Measurements from ENCODE around the gene TMEM237.

Gene TMEM237

DNA sequence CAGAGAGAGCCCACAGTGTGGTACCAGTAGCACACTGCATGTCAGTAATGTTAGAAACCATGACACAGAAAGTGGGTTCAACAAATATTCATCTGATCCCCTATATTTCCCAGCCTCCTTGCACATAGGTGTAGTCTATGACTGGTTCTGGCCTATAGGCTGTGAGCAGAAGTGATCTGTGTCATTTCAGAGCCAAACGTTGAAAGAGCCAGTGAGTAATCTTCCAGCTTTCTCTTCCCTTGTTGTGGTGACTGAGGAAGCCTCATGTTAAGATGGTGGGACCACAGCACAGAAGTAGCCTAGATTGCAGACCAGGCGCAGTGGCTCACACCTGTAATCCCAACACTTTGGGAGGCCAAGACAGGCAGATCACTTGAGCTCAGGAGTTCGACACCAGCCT lies 4.1 kb downstream of the TMEM237 start:
- DNase-seq: no peak

DNA sequence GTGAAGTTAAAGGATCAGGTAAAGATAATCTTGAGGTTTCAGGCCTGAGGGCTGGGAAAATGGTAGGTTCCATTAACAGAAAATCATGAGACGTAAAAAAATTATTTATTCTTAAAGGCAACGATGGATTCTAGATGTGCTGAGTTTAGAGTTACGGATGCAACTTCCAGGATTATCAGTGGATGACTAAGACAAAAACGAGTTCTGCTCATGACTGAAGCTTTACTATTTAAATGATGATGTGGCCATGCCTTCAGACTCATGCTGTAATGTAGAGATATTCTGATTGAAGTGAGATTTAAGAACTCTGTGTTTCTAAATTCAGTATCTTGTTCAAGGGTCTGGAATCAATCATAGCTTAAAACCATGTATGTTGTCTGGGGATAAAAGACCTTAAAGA lies 5.0 kb downstream of the TMEM237 start:
- DNase-seq: peak; percentile 28

DNA sequence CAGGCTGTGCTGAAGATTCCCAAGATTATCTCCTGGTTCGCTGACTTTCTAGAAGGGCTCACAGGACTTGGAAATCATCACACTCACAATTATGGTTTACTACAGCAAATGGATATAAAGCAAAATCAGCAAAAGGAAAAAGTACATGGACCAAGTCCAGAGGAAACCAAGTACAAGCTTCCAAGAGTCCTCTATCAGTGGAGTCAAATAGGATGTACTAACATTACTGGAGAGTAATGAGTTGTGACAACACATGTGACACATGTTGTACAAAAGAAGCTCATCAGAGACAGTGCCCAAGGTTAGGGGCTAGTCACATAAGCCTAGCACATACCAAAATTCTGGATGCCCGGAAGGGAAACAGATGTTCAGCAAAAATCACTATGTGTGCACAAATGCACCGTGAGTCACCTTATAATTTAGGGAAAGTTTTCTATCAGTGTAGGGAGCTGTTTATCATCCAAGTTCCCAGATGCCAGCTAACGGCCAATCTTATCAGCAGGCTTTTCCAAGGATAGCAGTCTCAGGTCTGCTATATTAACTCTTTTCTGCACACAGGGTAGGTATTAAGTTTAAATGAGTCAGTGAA lies 9.5 kb downstream of the TMEM237 start:
- no peak for DNase-seq

DNA sequence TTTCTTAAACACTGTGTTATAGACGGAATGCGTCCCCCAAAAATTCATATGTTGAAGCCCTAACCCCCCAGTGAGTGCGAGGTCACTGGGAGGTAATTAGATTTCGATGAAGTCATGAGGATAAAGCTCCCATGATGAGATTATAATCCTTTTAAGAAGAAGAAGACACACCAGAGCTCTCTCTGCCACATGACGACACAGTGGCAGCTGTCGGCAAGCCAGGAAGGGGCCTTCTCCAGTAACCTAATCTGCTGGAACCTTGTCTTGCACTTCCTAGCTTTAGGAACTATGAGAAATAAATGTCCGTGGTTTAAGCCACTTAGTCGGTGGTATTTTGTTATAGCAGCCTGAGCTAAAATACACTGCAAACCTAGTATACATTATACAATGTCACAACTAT lies 12.3 kb downstream of the TMEM237 start:
- no peak for DNase-seq

DNA sequence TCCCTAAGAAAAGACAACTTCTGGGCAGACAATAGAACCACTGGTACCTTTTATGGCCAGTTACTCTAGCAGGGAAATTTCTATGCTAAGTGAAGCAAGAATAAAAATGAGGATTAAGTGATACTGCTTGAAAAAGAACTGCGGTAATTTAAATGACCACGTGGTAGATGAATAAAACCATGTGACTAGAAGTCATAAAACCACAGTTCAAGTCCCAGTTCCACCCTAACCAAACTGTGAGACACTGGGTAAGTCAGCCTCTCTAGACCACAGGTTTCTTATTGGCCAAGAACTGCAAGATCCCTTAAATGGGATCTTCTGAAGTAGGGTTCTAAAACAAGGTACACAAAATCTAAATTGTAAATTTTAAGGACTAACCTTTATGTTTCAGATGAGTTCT lies 12.7 kb downstream of the TMEM237 start:
- DNase-seq: no peak

DNA sequence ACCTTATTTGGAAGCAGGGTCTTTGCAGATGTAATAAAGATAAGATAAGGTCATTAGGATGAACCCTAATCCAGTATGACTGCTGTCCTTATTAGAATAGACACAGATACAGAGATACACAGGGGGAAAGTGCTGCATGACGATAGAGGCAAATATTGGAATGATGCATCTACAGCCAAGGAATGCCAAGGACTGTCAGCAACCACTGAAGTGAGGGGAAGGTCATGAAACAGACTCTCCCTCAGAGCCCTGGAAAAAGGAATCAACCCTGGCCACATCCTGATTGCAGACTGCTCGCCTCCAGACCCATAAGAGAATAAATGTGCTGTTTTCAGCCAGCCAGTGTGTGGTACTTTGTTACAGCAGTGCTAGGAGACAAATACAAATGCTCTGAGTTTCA lies 14.8 kb downstream of the TMEM237 start:
- no peak for DNase-seq

DNA sequence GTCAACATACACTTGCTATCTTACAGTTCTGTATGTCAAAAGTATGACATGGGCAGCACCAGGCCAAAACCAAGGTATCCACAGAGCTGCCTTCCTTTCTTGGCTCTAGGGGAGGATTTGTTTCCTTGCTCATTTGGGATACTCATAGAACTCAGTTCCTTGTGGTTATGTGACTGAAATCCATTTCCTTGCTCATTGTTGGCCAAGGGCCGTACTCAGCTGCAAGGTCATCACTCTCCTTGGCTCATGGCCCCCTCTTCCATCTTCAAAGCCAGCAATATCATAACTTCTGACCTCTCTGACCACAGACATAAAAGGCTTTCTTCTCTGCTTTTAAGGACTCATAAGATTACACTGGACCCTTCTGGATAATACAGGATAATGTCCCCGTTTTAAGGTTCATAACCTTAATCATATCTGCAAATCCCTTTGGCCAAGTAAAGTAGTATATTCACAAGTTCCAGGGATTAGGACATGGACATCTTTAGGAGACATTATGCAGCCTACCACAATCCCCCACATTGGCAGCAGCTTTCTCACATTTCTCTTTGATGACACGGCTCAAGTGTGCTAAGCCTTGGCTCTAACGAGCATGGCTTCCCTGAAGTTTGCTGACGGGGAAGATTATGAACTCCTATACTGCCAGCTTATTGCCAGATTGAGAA lies 20.9 kb downstream of the TMEM237 start:
- peak; percentile 15 for DNase-seq

DNA sequence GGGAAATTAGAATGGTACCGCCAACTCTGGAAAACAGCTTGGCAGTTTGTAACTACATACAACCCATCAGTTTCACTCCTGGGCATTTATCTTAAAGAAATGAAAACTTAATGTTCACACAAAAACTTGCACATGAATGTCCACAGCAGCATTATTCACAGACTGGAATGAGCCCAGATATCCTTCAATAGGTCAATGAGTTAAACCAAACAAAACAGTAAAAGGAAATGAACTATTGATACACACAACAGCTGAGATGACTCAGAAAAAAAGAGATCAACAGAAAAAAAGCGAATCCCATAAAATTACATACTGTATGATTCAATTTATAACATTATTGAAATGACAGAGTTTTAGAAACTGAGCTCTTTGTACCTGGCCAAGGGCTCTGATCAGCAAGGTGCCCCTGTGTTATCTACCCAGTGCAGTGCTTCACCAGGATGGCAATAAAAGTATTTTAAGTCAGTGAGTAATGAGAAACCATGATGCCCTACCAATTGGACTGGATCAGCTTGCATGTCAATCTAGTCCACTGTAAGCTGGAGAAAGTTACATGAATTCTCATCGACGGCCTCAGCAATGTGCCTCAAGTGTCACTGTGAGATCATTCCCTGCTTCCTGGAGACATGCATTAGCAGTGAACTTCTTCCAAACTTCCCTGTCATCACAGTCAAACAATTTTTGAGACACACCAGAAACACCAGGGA lies 21.9 kb downstream of the TMEM237 start:
- peak; percentile 68 for DNase-seq

DNA sequence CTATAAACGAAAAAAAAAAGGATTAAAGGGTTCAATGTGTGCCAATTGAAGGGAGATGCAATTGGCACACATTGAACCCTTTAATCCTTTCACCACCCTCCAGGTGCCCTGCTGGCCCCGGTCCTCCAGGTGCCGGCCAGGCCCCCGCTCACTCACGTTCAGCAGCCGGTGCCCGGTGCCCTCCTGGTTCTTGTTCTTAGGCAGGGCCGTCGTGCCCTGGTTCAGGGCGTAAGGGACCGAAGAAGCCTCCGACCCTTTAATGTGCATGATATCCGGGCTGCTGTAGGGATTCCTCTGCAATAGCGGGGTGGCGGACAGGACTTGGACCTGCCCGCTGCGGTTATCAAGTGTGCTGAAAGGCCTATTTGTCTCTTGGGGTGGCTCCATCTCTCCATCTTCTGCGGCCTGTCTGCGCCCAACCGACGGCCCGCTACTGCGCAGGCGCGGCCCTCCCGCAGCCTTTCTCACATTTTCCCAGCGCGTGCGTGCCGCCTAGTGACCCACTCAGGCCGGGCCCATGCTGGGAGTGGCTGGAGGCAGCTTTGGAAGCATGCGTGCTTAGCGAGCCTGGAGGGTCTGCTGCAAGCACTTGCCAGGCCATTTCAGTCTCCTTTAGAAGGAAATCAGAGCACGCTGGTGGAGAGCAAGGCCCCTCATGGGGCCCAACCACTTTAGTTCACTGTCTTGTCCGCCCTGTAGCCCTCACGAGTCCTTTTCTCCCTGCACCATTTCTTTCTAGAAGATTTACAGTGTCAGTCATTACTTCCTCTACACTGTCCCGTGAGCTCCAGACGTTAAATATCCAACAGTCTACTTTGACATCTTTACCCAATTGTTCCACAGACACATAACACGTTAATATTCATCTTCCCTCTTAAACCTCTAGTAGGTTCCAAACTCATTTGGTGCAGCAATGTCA lies 24.3 kb downstream of the TMEM237 start:
- no peak for DNase-seq

DNA sequence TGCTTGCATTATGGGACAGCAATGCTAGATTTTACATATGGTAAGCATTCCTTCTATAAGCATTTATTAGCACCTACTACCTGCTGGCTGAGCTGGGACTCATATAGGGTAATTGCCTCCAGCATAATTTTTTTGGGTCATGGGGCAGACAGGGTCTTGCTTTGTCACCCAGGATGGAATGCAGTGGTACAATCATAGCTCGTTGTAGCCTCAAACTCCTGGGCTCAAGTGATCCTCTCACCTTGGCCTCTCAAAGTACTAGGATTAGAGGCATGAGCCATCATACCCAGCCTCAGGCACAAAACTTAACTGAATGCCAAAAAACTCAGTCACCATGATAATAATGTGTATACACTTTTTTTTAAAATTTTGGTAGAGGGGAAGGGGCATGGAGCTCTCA lies 35.3 kb downstream of the TMEM237 start:
- DNase-seq: no peak

DNA sequence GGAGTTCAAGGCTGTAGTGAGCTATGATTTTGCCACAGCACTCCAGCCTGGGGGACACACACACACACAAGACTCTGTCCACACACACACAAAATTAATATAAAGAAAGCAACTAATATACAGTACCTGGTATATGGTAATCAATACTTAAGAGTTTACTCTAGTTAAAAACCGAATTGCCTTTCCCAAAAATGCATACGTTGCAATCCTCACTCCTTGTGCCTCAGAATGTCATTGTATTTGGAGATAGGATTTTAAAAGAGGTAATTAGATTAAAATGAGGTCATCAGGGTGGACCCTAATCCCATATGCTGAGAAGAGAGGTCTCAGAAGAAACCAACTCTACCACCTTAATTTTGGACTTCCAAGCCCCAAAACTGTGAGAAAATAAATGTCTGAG lies 35.7 kb downstream of the TMEM237 start:
- no peak for DNase-seq

DNA sequence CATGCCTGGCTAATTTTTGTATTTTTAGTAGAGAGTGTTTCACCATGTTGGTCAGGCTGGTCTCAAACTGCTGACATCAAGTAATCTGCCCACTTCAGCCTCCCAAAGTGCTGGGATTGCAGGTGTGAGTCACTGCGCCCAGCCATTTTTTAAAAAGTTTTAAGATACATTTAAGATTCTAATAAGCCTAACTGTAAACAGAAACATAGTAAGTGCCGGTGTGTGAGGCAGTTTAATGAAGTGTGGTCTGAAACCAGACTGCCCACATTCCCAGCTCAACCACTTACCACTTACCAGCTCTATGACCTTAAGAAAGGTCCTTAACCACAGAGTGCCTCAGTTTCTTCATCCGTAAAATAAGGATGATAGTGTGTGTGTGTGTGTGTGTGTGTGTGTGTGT lies 42.4 kb downstream of the TMEM237 start:
- no peak for DNase-seq

DNA sequence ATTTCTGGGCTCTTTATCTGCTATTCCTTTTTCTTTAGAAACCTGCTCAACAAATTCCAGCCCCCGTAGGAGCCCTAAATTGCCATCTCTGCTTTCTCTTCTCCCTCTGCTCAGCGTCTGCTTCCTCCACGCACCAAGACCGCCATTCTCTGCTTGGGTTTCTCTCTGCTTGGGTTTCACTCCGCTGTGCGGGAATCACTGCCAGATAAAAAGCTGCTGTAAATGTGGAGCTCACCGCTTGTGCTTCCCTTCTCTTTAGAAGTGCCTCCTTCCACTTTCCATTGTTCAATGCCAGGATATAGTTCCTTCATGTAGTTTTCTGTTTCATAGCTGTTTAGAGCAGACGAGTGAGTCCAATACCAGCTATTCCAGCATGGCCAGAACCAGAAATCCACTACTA lies 45.9 kb downstream of the TMEM237 start:
- DNase-seq: no peak

DNA sequence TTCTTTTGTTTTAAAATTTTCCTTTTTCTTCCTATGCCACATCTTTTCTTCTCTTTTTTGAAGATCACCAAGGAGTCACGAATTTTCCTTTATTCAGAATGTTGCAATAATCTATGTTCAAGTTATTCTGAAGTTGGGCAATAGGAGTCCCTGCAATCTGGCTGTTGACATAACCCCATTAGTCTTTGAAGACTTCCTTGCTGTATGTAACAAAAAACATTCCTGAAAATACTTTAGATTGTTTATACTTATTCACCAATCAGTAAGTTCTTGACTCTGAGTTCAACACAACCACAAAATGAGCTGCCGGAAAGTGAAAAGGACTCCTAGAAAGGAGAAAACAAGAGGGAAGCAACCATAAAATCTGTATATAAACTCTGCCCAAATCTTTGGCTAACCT lies 62.8 kb downstream of the TMEM237 start:
- DNase-seq: peak; percentile 92

DNA sequence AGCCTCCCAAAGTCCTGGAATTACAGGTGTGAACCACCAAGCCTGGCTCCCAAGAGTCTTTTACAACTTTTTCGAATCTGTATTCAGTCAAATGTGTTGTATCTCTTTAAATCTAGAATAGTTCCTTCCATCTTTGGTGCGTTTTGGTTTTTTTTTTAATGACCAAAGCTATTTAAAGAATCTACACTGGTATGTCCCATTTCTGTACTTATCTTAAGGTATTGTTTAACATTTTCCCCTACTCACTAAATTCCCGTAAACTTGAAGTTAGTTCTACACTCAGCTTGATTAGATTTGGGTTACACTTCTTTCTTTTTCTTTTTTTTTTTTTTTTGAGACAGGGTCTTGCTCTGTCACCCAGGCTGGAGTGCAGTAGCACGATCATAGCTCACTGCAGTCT lies 63.8 kb downstream of the TMEM237 start:
- DNase-seq: peak; percentile 9

DNA sequence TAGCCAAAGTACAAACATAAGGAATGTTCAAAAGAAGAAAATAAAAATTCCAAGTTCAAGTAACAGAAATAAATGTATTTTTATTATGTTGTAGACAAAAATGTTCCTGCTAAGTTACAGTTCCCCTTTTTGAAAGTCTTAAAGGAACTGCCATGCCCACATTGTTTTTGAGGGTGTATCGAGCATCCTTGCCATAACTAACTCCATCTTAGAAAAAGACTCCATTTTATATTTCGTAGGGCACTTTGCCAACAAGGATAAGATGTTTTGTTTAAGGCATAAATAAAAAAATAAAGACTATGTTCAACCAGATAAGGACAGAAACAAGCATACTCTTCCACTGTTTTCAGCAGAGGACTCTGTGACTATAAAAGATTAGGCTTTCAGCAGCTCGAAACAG lies 67.3 kb downstream of the TMEM237 start:
- DNase-seq: no peak

DNA sequence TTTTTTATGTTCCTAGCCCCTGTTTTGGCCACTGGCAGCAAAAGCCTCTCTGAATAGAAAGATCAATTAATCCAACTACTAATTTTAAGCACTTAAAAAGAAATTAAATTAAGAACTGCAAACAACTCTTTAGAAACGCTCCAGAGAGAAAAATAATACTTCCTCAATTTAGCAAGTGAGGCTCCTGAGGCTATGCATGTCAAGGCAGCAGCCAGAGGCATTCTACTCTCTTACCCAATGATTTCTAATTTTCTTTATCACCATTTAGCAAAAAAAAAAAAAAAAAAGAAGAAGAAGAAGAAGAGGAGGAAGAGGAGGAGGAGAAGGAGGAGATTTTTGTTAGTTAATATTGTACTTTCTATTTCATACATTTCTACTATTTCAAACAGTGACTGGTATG lies 68.5 kb downstream of the TMEM237 start:
- DNase-seq: no peak

DNA sequence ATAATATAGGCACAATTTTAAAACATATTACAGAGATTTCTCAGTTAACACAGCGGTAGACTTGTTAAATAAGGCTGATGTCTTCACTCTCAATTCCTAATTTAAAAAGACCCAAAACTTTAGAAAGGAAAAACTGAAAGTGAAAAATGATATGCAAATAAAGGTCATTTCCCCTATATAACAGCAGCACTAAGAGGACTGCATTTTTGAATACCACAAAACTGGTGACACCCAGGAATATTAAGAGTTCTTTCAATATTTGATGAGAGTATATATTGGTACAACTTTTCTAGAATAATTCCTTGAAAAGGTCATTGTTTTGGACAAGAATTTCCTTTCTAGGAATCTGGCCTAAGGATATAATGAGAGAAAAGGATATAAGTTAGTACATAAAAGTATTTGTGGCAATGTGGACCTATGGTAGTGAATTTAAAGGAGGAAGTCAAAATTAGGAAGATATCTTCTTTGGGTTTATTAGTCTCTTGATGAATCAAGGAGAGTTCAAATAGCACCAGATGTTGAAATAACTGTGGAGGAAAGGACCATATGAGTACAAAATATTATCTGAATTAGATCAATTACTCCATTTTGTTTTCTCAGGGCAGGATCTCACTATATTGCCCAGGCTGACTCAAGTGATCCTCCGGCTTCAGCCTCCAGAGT lies 70.3 kb downstream of the TMEM237 start:
- DNase-seq: no peak
